ENCODE measurements around the gene SCRN2.

SCRN2 gene

GRCh38 chr17:47844814-47845715 lies 4.0 kb upstream of the SCRN2 start:
- DNase-seq, result peak; percentile 42 to 56

- no peak for DNase-seq
These were observed 3.2 kb upstream of the SCRN2 start for GRCh38 chr17:47844227-47844626.

- no peak for DNase-seq
These were observed 2.3 kb upstream of the SCRN2 start for GRCh38 chr17:47843391-47843730.

GRCh38 chr17:47841488-47842291 lies 617 bp upstream of the SCRN2 start:
- DNase-seq, result no peak

- DNase-seq, result no peak
These were observed 902 bp downstream of the SCRN2 start for GRCh38 chr17:47840001-47840741.

- DNase-seq, result no peak
These were observed 2.0 kb downstream of the SCRN2 start for GRCh38 chr17:47839071-47839470.

GRCh38 chr17:47838636-47839035 lies 2.4 kb downstream of the SCRN2 start:
- no peak for DNase-seq

GRCh38 chr17:47837401-47838039 lies 3.6 kb downstream of the SCRN2 start:
- DNase-seq, result no peak

GRCh38 chr17:47836601-47837000 lies 4.5 kb downstream of the SCRN2 start:
- no peak for DNase-seq

- DNase-seq, result no peak
These were observed 6.3 kb downstream of the SCRN2 start for GRCh38 chr17:47834756-47835155.

- DNase-seq, result no peak
These were observed 9.1 kb downstream of the SCRN2 start for GRCh38 chr17:47831934-47832327.

- DNase-seq, result peak; percentile 94 to 96
These were observed 9.8 kb downstream of the SCRN2 start, which contains the start of the genes LRRC46 and MRPL10 for GRCh38 chr17:47831003-47831933. LRRC46 (plus strand) TSS chr17:47831670; CDS start chr17:47831990, 320 bp downstream. MRPL10 (minus strand) TSS chr17:47831541; CDS start chr17:47831511, 30 bp downstream.

- no peak for DNase-seq
These were observed 10.6 kb downstream of the SCRN2 start for GRCh38 chr17:47830396-47831002.

GRCh38 chr17:47829870-47830269 lies 11.2 kb downstream of the SCRN2 start:
- DNase-seq, result no peak

- no peak for DNase-seq
These were observed 17.6 kb downstream of the SCRN2 start for GRCh38 chr17:47823519-47823918.

- DNase-seq, result no peak
These were observed 18.3 kb downstream of the SCRN2 start for GRCh38 chr17:47822785-47823184.

- peak; percentile 93 to 94 for DNase-seq
These were observed 19.4 kb downstream of the SCRN2 start, which contains the start of gene OSBPL7 for GRCh38 chr17:47821424-47822391. OSBPL7 (minus strand) TSS chr17:47821794; CDS start chr17:47820278, 1,516 bp downstream.

GRCh38 chr17:47821031-47821423 lies 20.0 kb downstream of the SCRN2 start:
- no peak for DNase-seq

GRCh38 chr17:47820033-47820789 lies 20.9 kb downstream of the SCRN2 start:
- no peak for DNase-seq
